Endothelial cell of umbilical vein (primary cell): ENCODE results near the gene PPP1R12A. TPM values are rescaled to one million over a fixed set of nuclear protein-coding genes. Genes with fewer than 3 reads are reported as not detected.

Source experiments
- BruUV-seq: library from RNA; stranded (reverse); fragments of 400-500 nt; replicated peaks from 2 replicates; lab custom pipeline; 2021; lab: Mats Ljungman, UMichigan
- CTCF ChIA-PET: fragments of 300-600, 350-600 bp; sonication (Branson Sonifier 250); formaldehyde crosslinking; loops from one replicate; lab custom pipeline; 2021; ENCODE audit warnings: antibody characterized with exemption, inconsistent platforms; lab: Charles Lee
- POLR2A ChIA-PET: fragments of 300-600, 350-600 bp; sonication (Branson Sonifier 250); formaldehyde crosslinking; loops from one replicate; lab custom pipeline; 2021; ENCODE audit warnings: antibody characterized with exemption, inconsistent platforms; lab: Charles Lee
- DNase-seq: peaks from one replicate; pipeline ENCODE4 v3.0.0-alpha.2; 2011; ENCODE audit warnings: low read depth, low spot score
- FAIRE-seq: peaks from 2 replicates; lab custom pipeline; 2011; peaks lifted over from hg19 to GRCh38; lab: Jason Lieb, UNC
- H2AFZ ChIP-seq: 2 replicates; pipeline ENCODE4 v1.6.0; 2012; ENCODE audit warnings: low read depth, low read length, control low read depth, inconsistent platforms
- H3K27ac ChIP-seq: 2 replicates; pipeline ENCODE4 v1.5.1; 2011; ENCODE audit warnings: low read depth, mild to moderate bottlenecking, control low read depth, low read length, moderate library complexity; ENCODE audit not compliant: insufficient read depth
- H3K27me3 ChIP-seq, 2 experiments: 2 replicates each; pipeline versions ENCODE4 v1.6.0 to v1.6.1; 2011; ENCODE audit warnings: low read length in 2 of 2, mixed read lengths in 1 of 2; ENCODE audit not compliant: control insufficient read depth in 2 of 2, insufficient read depth in 2 of 2
- H3K36me3 ChIP-seq, 2 experiments: 2 replicates in 1 of 2; 3 replicates in 1 of 2; pipeline ENCODE4 v1.5.1; 2011; ENCODE audit warnings: low read length in 2 of 2, mild to moderate bottlenecking in 1 of 2, moderate library complexity in 1 of 2; ENCODE audit not compliant: control insufficient read depth in 2 of 2, insufficient read depth in 2 of 2; ENCODE audit errors: extremely low read depth in 1 of 2
- H3K4me1 ChIP-seq: 3 replicates; pipeline ENCODE4 v1.5.1; 2011; ENCODE audit warnings: mild to moderate bottlenecking, low read length; ENCODE audit not compliant: control insufficient read depth, insufficient read depth; ENCODE audit errors: extremely low read depth
- H3K4me2 ChIP-seq: 2 replicates; pipeline ENCODE4 v1.6.1; 2011; ENCODE audit warnings: low read length, control low read depth, mixed read lengths; ENCODE audit not compliant: insufficient read depth
- H3K4me3 ChIP-seq, 3 experiments: fragments of 200-600 bp in 1 of 3; sonication (generic), shearing (Covaris generic) in 1 of 3; replicated peaks in 1 of 3; 2 replicates each; pipeline ENCODE4 v1.5.1; 2011 to 2016; ENCODE audit warnings: control low read depth in 3 of 3, low read length in 3 of 3, mild to moderate bottlenecking in 2 of 3, inconsistent platforms in 1 of 3, low read depth in 1 of 3, moderate library complexity in 1 of 3; ENCODE audit not compliant: insufficient read depth in 1 of 3
- H3K79me2 ChIP-seq: 2 replicates; pipeline ENCODE4 v1.6.0; 2012; ENCODE audit warnings: low read length, inconsistent platforms; ENCODE audit not compliant: control insufficient read depth, insufficient read depth
- H3K9ac ChIP-seq: replicated peaks from 2 replicates; pipeline ENCODE3; 2011; ENCODE audit warnings: low read length, control low read depth; ENCODE audit not compliant: insufficient read depth; ENCODE audit errors: extremely low read depth
- H3K9me1 ChIP-seq: replicated peaks from 3 replicates; pipeline ENCODE4 v1.6.0; 2011; ENCODE audit warnings: mild to moderate bottlenecking, low read length; ENCODE audit not compliant: control insufficient read depth, insufficient read depth; ENCODE audit errors: extremely low read depth
- H3K9me3 ChIP-seq: replicated peaks from 2 replicates; pipeline ENCODE4 v1.5.1; 2012; ENCODE audit warnings: low read length, inconsistent platforms; ENCODE audit not compliant: control insufficient read depth, insufficient read depth
- H4K20me1 ChIP-seq: replicated peaks from 2 replicates; pipeline ENCODE3; 2011; ENCODE audit warnings: mild to moderate bottlenecking, low read length; ENCODE audit not compliant: control insufficient read depth, insufficient read depth; ENCODE audit errors: extremely low read depth
- EZH2 ChIP-seq: IDR thresholded peaks from 2 replicates; pipeline ENCODE4 v1.6.1; 2012; ENCODE audit warnings: borderline replicate concordance, low read depth, mild to moderate bottlenecking, moderate library complexity, low read length, inconsistent platforms; ENCODE audit not compliant: severe bottlenecking
- FOS ChIP-seq: IDR thresholded peaks from 2 replicates; pipeline ENCODE4 v1.6.1; 2011; ENCODE audit warnings: mild to moderate bottlenecking, low read length, moderate library complexity, borderline replicate concordance; ENCODE audit not compliant: insufficient read depth
- GATA2 ChIP-seq: IDR thresholded peaks from 2 replicates; pipeline ENCODE4 v1.7.0; 2011; ENCODE audit warnings: low read depth, mild to moderate bottlenecking, moderate library complexity, mixed read lengths, low read length; ENCODE audit not compliant: insufficient read length, insufficient read depth
- JUN ChIP-seq: IDR thresholded peaks from 2 replicates; pipeline ENCODE4 v1.6.1; 2011; ENCODE audit warnings: borderline replicate concordance, low read depth; ENCODE audit not compliant: insufficient read length, insufficient read depth
- MYC ChIP-seq: IDR thresholded peaks from one replicate; pipeline ENCODE4 v1.6.1; 2011; ENCODE audit warnings: mild to moderate bottlenecking, low read depth, low read length
- POLR2A ChIP-seq: IDR thresholded peaks from 2 replicates; pipeline ENCODE4 v1.6.1; 2012; ENCODE audit warnings: low read depth, mild to moderate bottlenecking, control low read depth, low read length
- POLR2AphosphoS5 ChIP-seq: IDR thresholded peaks from 2 replicates; pipeline ENCODE4 v1.6.1; 2012; ENCODE audit warnings: low read depth, mild to moderate bottlenecking, control low read depth, low read length, moderate library complexity; ENCODE audit not compliant: insufficient read depth
- dilution Hi-C: fragments of 300-500 bp; cut with MboI; formaldehyde crosslinking; loops from one replicate; pipeline ENCODE4 v1.15.0; 2019; ENCODE audit warnings: low sequenced_read_pairs; ENCODE audit not compliant: extremely low pct_ligation_motif_present
- intact Hi-C: fragments of 100-400 bp; cut with micrococcal nuclease; formaldehyde crosslinking; loops from one replicate; pipeline ENCODE4 v1.10.0; 2022
- polyA plus RNA-seq, 4 experiments: library from polyadenylated mRNA; depleted of rRNA in 3 of 4; stranded (reverse) in 3 of 4; unstranded in 1 of 4; fragments of >200 nt; gene quantifications; 2 replicates each; pipeline versions ENCODE4 v1.2.1 to v1.2.3, GENCODE V29; 2011 to 2012; ENCODE audit warnings: missing spikeins in 1 of 4
- total RNA-seq: library from RNA; stranded (reverse); gene quantifications from 2 replicates; pipeline ENCODE4 v1.2.3, GENCODE V29; 2021
- TF ChIP-seq, protein P1 (sequence below): IDR thresholded peaks from 2 replicates; pipeline ENCODE4 v1.6.1; 2011; ENCODE audit not compliant: insufficient read depth, insufficient read length
- TF ChIP-seq, protein P2 (sequence below), 2 donors: IDR thresholded peaks; 1 replicate in 1 of 2; 2 replicates in 1 of 2; pipeline ENCODE4 v1.5.1; 2011; ENCODE audit warnings: low read length in 2 of 2, mild to moderate bottlenecking in 2 of 2, moderate library complexity in 2 of 2, control low read depth in 1 of 2, inconsistent platforms in 1 of 2, low read depth in 1 of 2; ENCODE audit not compliant: insufficient read depth in 1 of 2; ENCODE audit errors: extremely low read depth in 1 of 2

The PPP1R12A gene
- total and polyA plus RNA-seq, 2 donors (not counting 3 experiments of a cell fraction or from before 2014, with no cell fraction given) = 12.9 to 83.9 TPM

DNA sequence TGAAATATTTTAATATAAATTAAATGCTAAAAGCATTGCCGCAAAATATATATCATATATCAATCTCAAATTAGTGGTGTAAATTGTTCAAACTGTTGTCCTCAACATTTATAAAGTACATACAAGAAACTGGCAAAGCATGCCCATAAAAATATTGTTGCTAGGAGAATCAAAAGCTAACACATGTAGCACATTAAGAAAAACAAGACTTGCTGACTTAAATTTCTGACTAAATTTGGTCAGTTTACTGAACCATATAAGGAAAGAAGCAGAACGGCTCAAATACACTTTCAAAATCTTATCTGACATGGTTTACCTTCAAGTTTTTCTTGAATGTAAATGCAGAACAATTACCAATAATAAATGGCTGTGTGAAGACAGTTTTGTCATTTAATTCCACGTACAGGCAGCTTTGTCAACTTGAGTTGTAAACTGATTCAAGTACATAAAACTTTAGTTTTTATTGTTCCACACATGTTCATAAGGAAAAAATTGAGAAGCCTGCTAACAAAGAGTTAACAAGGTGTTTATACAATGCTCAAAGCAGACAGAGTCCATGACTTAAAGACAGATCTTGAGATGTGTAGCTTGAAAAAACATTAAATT lies 50.4 kb downstream of the PPP1R12A start:
- H2AFZ ChIP-seq = no peak overlapping the region
- DNase-seq = no peak
- peaks cover 9% of the 10 kb centered on the region for H4K20me1 ChIP-seq
- ChIA-PET POLR2A (no interaction called here), CTCF (interaction anchor here (1.2 to 3.1 kb wide), 2 partner anchors 303 to 464 kb away, joined by 6 to 11 read pairs; no protein-coding TSS in a partner anchor)
- H3K36me3 ChIP-seq = no peaks in the 10 kb centered on the region
- no peak overlapping the region for H3K9ac ChIP-seq
- no peak for TF ChIP-seq GATA2
- TF ChIP-seq POLR2A = no peak
- TF ChIP-seq, protein P1, sequence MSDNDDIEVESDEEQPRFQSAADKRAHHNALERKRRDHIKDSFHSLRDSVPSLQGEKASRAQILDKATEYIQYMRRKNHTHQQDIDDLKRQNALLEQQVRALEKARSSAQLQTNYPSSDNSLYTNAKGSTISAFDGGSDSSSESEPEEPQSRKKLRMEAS = no peak
- no peak for TF ChIP-seq EZH2
- no peak for TF ChIP-seq POLR2AphosphoS5
- TF ChIP-seq, protein P2, sequence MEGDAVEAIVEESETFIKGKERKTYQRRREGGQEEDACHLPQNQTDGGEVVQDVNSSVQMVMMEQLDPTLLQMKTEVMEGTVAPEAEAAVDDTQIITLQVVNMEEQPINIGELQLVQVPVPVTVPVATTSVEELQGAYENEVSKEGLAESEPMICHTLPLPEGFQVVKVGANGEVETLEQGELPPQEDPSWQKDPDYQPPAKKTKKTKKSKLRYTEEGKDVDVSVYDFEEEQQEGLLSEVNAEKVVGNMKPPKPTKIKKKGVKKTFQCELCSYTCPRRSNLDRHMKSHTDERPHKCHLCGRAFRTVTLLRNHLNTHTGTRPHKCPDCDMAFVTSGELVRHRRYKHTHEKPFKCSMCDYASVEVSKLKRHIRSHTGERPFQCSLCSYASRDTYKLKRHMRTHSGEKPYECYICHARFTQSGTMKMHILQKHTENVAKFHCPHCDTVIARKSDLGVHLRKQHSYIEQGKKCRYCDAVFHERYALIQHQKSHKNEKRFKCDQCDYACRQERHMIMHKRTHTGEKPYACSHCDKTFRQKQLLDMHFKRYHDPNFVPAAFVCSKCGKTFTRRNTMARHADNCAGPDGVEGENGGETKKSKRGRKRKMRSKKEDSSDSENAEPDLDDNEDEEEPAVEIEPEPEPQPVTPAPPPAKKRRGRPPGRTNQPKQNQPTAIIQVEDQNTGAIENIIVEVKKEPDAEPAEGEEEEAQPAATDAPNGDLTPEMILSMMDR (IDR thresholded peaks at IDR 0.05; ENCODE audit: extremely low read depth in 1 of 2, insufficient read depth in 1 of 2, low read depth in 1 of 2, low read length in 2 of 2) = no peak
- no peak for TF ChIP-seq FOS
- no peak for TF ChIP-seq MYC
- TF ChIP-seq JUN = no peak
- no peaks in the 10 kb centered on the region for H3K27me3 ChIP-seq
- no peak overlapping the region for H3K27ac ChIP-seq
- no peaks in the 10 kb centered on the region for H3K9me3 ChIP-seq
- FAIRE-seq = no peak
- no peaks in the 10 kb centered on the region for H3K9me1 ChIP-seq
- no peak overlapping the region for H3K4me2 ChIP-seq
- peaks cover 30% of the 10 kb centered on the region for H3K4me1 ChIP-seq
- dilution Hi-C loops = no loop called here
- intact Hi-C loops = loop anchor here (5.0 kb wide), 1 partner anchor 462 kb away; no protein-coding TSS in a partner anchor
- no TSS peak for BruUV-seq
- peaks cover 91% of the 10 kb centered on the region for H3K79me2 ChIP-seq
- no peak overlapping the region for H3K4me3 ChIP-seq
